H1 (cell line): ENCODE results near the gene ARHGEF28.

Experiments used
- CHD2 ChIP-seq: IDR thresholded peaks from 2 replicates; pipeline ENCODE4 v1.6.1; 2012; ENCODE audit warnings: low read length, improper control_type of control experiment
- CTCF ChIP-seq, 3 experiments: IDR thresholded peaks; 1 replicate in 2 of 3; 2 replicates in 1 of 3; pipeline versions ENCODE4 v1.5.1 to v1.6.1; 2011; ENCODE audit warnings: low read length in 3 of 3, mild to moderate bottlenecking in 3 of 3, inconsistent platforms in 2 of 3, low read depth in 1 of 3, moderate library complexity in 1 of 3; ENCODE audit not compliant: insufficient read depth in 1 of 3; ENCODE audit errors: control extremely low read depth in 1 of 3
- KDM5A ChIP-seq: fragments of 200-600 bp; IDR thresholded peaks from 2 replicates; pipeline ENCODE4 v1.7.1; 2012; ENCODE audit warnings: mild to moderate bottlenecking, low read length, inconsistent platforms, mixed read lengths
- POLR2A ChIP-seq, 2 experiments: IDR thresholded peaks; 1 replicate in 1 of 2; 2 replicates in 1 of 2; pipeline ENCODE4 v1.6.1; 2011; ENCODE audit warnings: low read depth in 2 of 2, low read length in 2 of 2, mild to moderate bottlenecking in 2 of 2; ENCODE audit errors: control extremely low read depth in 1 of 2
- RAD21 ChIP-seq, 2 experiments: IDR thresholded peaks in 1 of 2; conservative IDR thresholded peaks in 1 of 2; 2 replicates each; pipeline ENCODE4 v1.6.1; 2011; ENCODE audit warnings: low read depth in 2 of 2, low read length in 2 of 2, improper control_type of control experiment in 1 of 2, inconsistent platforms in 1 of 2, mild to moderate bottlenecking in 1 of 2, moderate library complexity in 1 of 2
- SP1 ChIP-seq: IDR thresholded peaks from 2 replicates; pipeline ENCODE4 v1.6.1; 2011; ENCODE audit warnings: low read depth, low read length
- TAF1 ChIP-seq: IDR thresholded peaks from 2 replicates; pipeline ENCODE4 v1.6.1; 2011; ENCODE audit warnings: mild to moderate bottlenecking, low read depth, low read length
- TAF7 ChIP-seq: optimal IDR thresholded peaks from 2 replicates; pipeline ENCODE3; 2011; ENCODE audit warnings: low read depth, mild to moderate bottlenecking, inconsistent platforms, low read length, moderate library complexity, borderline replicate concordance

DNA sequence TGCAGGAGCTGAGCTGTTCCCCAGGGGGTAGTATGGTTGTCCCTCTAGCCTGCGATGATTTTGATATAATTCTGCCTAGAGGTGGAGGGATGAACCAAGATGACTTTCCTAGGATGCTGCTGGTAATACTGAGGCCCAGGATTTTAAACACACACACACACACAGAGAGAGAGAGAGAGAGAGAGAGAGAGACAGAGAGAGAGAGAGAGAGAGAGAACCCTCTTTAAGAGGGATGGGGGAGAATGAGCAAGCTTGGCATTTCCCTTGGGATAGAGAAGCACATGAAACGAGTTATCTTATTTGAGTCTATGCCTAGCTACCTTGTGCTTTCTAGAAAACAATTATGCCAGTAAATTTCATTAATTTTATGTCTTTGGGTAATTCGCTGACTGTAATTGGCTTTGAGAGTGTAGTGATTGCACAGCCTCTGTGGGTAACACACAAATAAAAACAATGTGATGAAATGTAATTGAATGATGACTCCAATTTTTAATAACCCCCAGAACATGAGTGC is 338.4 kb downstream of the ARHGEF28 start:
- no peak for TF ChIP-seq CTCF (IDR thresholded peaks at IDR 0.05; ENCODE audit: control extremely low read depth in 1 of 3, insufficient read depth in 1 of 3, low read depth in 1 of 3, low read length in 3 of 3)
- no peak for TF ChIP-seq KDM5A
- TF ChIP-seq SP1, result no peak
- TF ChIP-seq TAF7, result no peak
- TF ChIP-seq CHD2, result no peak
- no peak for TF ChIP-seq TAF1
- no peak for TF ChIP-seq RAD21 (IDR thresholded peaks at IDR 0.05 in 1 of 2, conservative IDR thresholded peaks at IDR 0.05 in 1 of 2; ENCODE audit: low read depth in 2 of 2, low read length in 2 of 2)
- TF ChIP-seq POLR2A (IDR thresholded peaks at IDR 0.05; ENCODE audit: control extremely low read depth in 1 of 2, low read depth in 2 of 2, low read length in 2 of 2), result no peak
